GM19193 (cell line): ENCODE data around the gene ANAPC4.

Experiments used
- POLR2A ChIP-seq: IDR thresholded peaks from 4 replicates; pipeline ENCODE4 v1.6.1; 2011; ENCODE audit not compliant: insufficient read depth, insufficient read length; ENCODE audit errors: extremely low read depth

The ANAPC4 gene

GRCh38 chr4:25449270-25449669 lies 72.2 kb downstream of the ANAPC4 start:
- no peak for TF ChIP-seq POLR2A

- TF ChIP-seq POLR2A = no peak
Measured at GRCh38 chr4:25449688-25450087, 72.6 kb downstream of the ANAPC4 start.

GRCh38 chr4:25450491-25450901 lies 73.4 kb downstream of the ANAPC4 start:
- no peak for TF ChIP-seq POLR2A

- no peak for TF ChIP-seq POLR2A
Measured at GRCh38 chr4:25451676-25452075, 74.6 kb downstream of the ANAPC4 start.

- no peak for TF ChIP-seq POLR2A
Measured at GRCh38 chr4:25452081-25452480, 75.0 kb downstream of the ANAPC4 start.

GRCh38 chr4:25454476-25454875 lies 77.4 kb downstream of the ANAPC4 start:
- TF ChIP-seq POLR2A = no peak

- TF ChIP-seq POLR2A = no peak
Measured at GRCh38 chr4:25457053-25457715, 80.1 kb downstream of the ANAPC4 start.

- no peak for TF ChIP-seq POLR2A
Measured at GRCh38 chr4:25466966-25467697, 90.1 kb downstream of the ANAPC4 start.

- no peak for TF ChIP-seq POLR2A
Measured at GRCh38 chr4:25467843-25468242, 90.8 kb downstream of the ANAPC4 start.
